Testis (tissue), 3 donors: ENCODE results near the gene TET1. TPM values are rescaled to one million over a fixed set of nuclear protein-coding genes. Genes with fewer than 3 reads are reported as not detected.

Experiments used
- DNase-seq: peaks from one replicate; pipeline ENCODE4 v3.0.0-alpha.2; 2019
- H3K27ac ChIP-seq, 2 donors: fragments of 200-600 bp; sonication (generic); one replicate each; pipeline ENCODE4 v1.5.1; 2019
- H3K27me3 ChIP-seq: fragments of 200-600 bp; sonication (generic); one replicate; pipeline ENCODE4 v1.5.1; 2019
- H3K36me3 ChIP-seq: fragments of 200-600 bp; sonication (generic); one replicate; pipeline ENCODE4 v1.5.1; 2017; ENCODE audit warnings: low read depth; ENCODE audit errors: missing control alignments
- H3K4me1 ChIP-seq: fragments of 200-600 bp; sonication (generic); one replicate; pipeline ENCODE4 v1.5.1; 2019
- H3K4me3 ChIP-seq, 2 donors: fragments of 200-600 bp; sonication (generic); one replicate each; pipeline ENCODE4 v1.5.1; 2017 to 2019
- H3K9me3 ChIP-seq: fragments of 200-600 bp; sonication (generic); one replicate; pipeline ENCODE4 v1.5.1; 2017
- POLR2A ChIP-seq: fragments of 450-650 bp; IDR thresholded peaks from one replicate; pipeline ENCODE4 v1.6.1; 2017; ENCODE audit warnings: antibody characterized with exemption, mild to moderate bottlenecking, moderate library complexity
- WGBS, 2 donors: methylation state at CpG; one replicate each; pipeline ENCODE4 v1.1.5; 2018; 5-methylcytosine and 5-hydroxymethylcytosine counted together
- intact Hi-C: fragments of 100-400 bp; cut with DNase I; formaldehyde crosslinking; loops from one replicate; pipeline ENCODE4 v1.15.1; 2023; ENCODE audit warnings: low total_unique reads
- polyA plus RNA-seq: library from polyadenylated mRNA; stranded (reverse); fragments of 350-450 nt; fragmentation: Illumina TruSeq; extraction: RNeasy Lipid Tissue Mini Kit (QIAGEN cat#74804); gene quantifications from one replicate; pipeline ENCODE4 v1.2.3, GENCODE V29; 2014; ENCODE audit warnings: low read depth, low replicate concordance; ENCODE audit not compliant: insufficient read depth
- total RNA-seq, 2 donors: library from RNA; depleted of rRNA; stranded (reverse); fragments of >200 nt; gene quantifications; one replicate each; pipeline ENCODE4 v1.2.3, GENCODE V29; 2016
- TF ChIP-seq, protein P1 (sequence below), 3 experiments: fragments of 450-650 bp in 2 of 3; fragments of 200-600 bp in 1 of 3; sonication (generic) in 1 of 3; IDR thresholded peaks; one replicate each; pipeline ENCODE4 v1.5.1; 2016 to 2019; ENCODE audit warnings: antibody characterized with exemption in 3 of 3, mild to moderate bottlenecking in 2 of 3, moderate library complexity in 1 of 3

TET1 gene
- total and polyA plus RNA-seq, 3 donors from 2014 or later, result 0.40 to 3.8 (median 3.2) TPM

DNA sequence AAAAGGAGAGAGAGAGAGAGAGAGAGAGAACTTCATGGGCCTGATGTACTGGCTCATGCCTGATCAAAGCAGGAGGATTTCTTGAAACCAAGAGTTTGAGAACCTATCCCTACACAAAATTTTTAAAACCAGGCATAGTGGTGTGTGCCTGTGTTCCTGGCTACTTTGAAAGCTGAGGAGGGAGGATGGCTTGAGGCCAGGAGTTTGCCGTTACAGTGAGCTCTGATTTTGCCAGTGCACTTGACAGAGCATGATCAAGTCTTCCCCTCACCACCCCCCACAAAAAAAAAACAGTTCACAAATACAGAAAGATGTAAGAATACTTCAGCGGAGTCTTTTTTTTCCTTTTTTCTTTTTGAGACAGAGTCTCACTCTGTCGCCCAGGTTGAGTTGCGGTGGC is 108.8 kb downstream of the TET1 start:
- no peak overlapping the region for H3K4me3 ChIP-seq
- no peak overlapping the region for H3K27ac ChIP-seq
- no peaks in the 10 kb centered on the region for H3K36me3 ChIP-seq
- intact Hi-C loops, result no loop called here
- no peaks in the 10 kb centered on the region for H3K27me3 ChIP-seq
- H3K9me3 ChIP-seq, result no peaks in the 10 kb centered on the region
- no peak for DNase-seq
- no peaks in the 10 kb centered on the region for H3K4me1 ChIP-seq
- WGBS, 2 donors, result 82 to 88% methylated on average over 4 of the region's 4 CpGs
- no peak for TF ChIP-seq POLR2A
- TF ChIP-seq, protein P1, sequence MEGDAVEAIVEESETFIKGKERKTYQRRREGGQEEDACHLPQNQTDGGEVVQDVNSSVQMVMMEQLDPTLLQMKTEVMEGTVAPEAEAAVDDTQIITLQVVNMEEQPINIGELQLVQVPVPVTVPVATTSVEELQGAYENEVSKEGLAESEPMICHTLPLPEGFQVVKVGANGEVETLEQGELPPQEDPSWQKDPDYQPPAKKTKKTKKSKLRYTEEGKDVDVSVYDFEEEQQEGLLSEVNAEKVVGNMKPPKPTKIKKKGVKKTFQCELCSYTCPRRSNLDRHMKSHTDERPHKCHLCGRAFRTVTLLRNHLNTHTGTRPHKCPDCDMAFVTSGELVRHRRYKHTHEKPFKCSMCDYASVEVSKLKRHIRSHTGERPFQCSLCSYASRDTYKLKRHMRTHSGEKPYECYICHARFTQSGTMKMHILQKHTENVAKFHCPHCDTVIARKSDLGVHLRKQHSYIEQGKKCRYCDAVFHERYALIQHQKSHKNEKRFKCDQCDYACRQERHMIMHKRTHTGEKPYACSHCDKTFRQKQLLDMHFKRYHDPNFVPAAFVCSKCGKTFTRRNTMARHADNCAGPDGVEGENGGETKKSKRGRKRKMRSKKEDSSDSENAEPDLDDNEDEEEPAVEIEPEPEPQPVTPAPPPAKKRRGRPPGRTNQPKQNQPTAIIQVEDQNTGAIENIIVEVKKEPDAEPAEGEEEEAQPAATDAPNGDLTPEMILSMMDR (IDR thresholded peaks at IDR 0.05), result no peak

DNA sequence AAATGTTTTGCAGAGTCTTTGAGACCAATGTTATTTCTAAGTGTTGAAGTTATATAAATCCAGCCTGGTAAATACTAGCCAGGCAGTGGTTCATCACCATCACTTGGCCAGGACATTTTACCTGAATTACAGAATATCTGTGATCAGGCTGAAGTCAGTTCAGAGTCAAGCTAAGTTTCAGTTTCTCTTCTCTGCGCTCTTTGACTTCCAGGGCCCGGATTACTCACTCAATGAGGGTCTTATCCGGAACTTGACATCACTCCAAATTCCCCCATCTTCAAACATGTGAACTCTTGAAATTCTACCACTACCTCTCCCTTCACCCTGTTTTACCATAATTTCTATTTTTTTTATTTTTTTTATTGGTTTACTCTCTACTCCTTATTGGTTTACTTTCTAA is 124.3 kb downstream of the TET1 start:
- Histone ChIP-seq H3K4me1 (no peaks in the 10 kb centered on the region), H3K4me3 (no peak overlapping the region), H3K27ac (no peak overlapping the region), H3K36me3 (no peaks in the 10 kb centered on the region), H3K9me3 (no peaks in the 10 kb centered on the region), H3K27me3 (no peaks in the 10 kb centered on the region)
- no peak for DNase-seq
- TF ChIP-seq, protein P1 (IDR thresholded peaks at IDR 0.05), result no peak
- TF ChIP-seq POLR2A, result no peak
- 88 to 94% methylated on average over 3 of the region's 3 CpGs for WGBS, 2 donors
- intact Hi-C loops, result no loop called here

DNA sequence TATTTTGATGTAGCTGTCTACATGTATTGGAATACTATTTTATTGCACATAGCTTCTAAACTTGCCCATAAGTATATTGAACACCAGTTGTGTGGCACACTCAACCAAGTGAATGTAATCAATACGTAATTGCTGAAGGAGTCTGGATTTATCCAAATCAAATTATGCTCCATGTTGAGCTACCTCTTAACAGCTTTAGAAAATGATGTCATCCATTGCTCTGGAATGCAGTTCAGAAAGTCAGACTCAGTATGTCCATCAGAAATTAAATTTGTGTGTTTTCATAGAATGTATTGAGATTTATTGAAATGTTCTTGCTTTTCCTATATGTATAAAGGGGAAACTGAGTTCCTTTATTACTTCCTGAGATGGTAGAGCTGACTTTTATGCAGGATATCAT is 135.9 kb downstream of the TET1 start:
- Histone ChIP-seq H3K27me3 (no peaks in the 10 kb centered on the region), H3K36me3 (no peaks in the 10 kb centered on the region), H3K27ac (no peak overlapping the region), H3K4me1 (no peaks in the 10 kb centered on the region), H3K9me3 (no peaks in the 10 kb centered on the region), H3K4me3 (no peak overlapping the region)
- no peak for DNase-seq
- no peak for TF ChIP-seq POLR2A
- TF ChIP-seq, protein P1 (IDR thresholded peaks at IDR 0.05), result no peak
- WGBS, 2 donors, result 89 to 96% methylated on average over 1 of the region's 1 CpG
- intact Hi-C loops, result no loop called here

GRCh38 chr10:68697106-68697505 is 137.0 kb downstream of the TET1 start:
- intact Hi-C loops, result no loop called here
- H3K27ac ChIP-seq, result no peak overlapping the region
- TF ChIP-seq POLR2A, result no peak
- TF ChIP-seq, protein P1 (IDR thresholded peaks at IDR 0.05), result no peak
- no peaks in the 10 kb centered on the region for H3K36me3 ChIP-seq
- 94 to 100% methylated on average over 1 of the region's 1 CpG for WGBS, 2 donors
- no peaks in the 10 kb centered on the region for H3K27me3 ChIP-seq
- no peak for DNase-seq
- no peaks in the 10 kb centered on the region for H3K4me1 ChIP-seq
- no peak overlapping the region for H3K4me3 ChIP-seq
- no peaks in the 10 kb centered on the region for H3K9me3 ChIP-seq

GRCh38 chr10:68700197-68700596 is 140.1 kb downstream of the TET1 start:
- Histone ChIP-seq H3K4me3 (no peak overlapping the region), H3K9me3 (no peaks in the 10 kb centered on the region), H3K27me3 (no peaks in the 10 kb centered on the region), H3K36me3 (no peaks in the 10 kb centered on the region), H3K4me1 (no peaks in the 10 kb centered on the region), H3K27ac (no peak overlapping the region)
- TF ChIP-seq POLR2A, result no peak
- TF ChIP-seq, protein P1 (IDR thresholded peaks at IDR 0.05), result no peak
- WGBS, 2 donors, result 44 to 62% methylated on average over 1 of the region's 1 CpG
- intact Hi-C loops, result no loop called here
- no peak for DNase-seq
